Mononuclear cell (primary cell): ENCODE results near the gene ATF3. TPM values are rescaled to one million over a fixed set of nuclear protein-coding genes. Genes with fewer than 3 reads are reported as not detected.
"Not testable (repeated sequence)": the region's sequence is repeated elsewhere in the genome, so short reads cannot be mapped to it uniquely, and the experiment has no call there.

ENCODE experiments used
- H3K27me3 ChIP-seq: 2 replicates; pipeline ENCODE4 v1.6.0; 2011; ENCODE audit warnings: low read length, control low read depth; ENCODE audit not compliant: insufficient read depth
- H3K4me1 ChIP-seq: 2 replicates; pipeline ENCODE4 v1.5.1; 2011; ENCODE audit warnings: mild to moderate bottlenecking, low read length, control low read depth; ENCODE audit not compliant: insufficient read depth
- H3K4me3 ChIP-seq: 2 replicates; pipeline ENCODE4 v1.5.1; 2011; ENCODE audit warnings: mild to moderate bottlenecking, low read length, moderate library complexity
- H3K9me3 ChIP-seq: 2 replicates; pipeline ENCODE4 v1.5.1; 2011; ENCODE audit warnings: low read depth, mild to moderate bottlenecking, control low read depth, low read length
- total RNA-seq: library from RNA; depleted of rRNA; stranded (reverse); fragments of >200 nt; gene quantifications from one replicate; pipeline ENCODE4 v1.2.3, GENCODE V29; 2012

ATF3 gene
- total RNA-seq, 1 donor, result 53.6 TPM

- Histone ChIP-seq H3K9me3 (no peaks in the 10 kb centered on the region), H3K4me3 (no peak overlapping the region), H3K27me3 (no peaks in the 10 kb centered on the region), H3K4me1 (no peaks in the 10 kb centered on the region)
These were observed 35.3 kb downstream of the ATF3 start for GRCh38 chr1:212643877-212644276.

DNA sequence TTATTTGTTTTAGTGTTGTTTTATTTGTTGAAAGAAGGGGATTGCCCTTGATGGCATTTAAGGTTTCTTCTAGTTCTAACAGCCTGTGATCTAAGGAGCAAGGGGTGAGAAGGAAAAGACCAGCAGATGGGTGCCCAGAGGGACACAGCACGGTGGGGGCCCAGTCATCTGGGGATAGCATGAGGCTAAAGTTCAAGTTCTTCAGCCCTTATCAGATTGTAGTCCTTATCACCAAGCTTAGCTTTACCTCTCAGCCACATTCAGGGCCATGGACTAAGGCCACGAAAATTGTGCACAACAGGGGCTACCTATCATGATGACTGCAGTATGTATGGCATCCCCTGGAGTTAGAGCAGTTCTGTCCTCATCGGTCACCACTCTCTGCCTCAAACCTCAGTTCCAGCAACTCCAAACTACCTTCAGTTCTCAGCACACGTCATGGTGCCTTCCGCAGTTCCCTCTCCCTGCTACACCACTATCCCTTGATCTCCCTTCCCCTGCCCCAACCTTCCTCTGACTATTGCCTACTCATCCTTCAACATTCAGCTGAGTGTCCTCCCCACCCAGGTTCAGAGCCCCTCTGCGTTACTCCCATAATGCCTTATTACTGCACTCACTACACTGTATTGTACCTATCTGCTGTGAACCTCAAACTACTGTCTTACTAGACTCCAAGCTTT, 36.4 kb downstream of the ATF3 start:
- Histone ChIP-seq H3K27me3 (no peaks in the 10 kb centered on the region), H3K4me1 (no peaks in the 10 kb centered on the region), H3K9me3 (no peaks in the 10 kb centered on the region), H3K4me3 (no peak overlapping the region)

DNA sequence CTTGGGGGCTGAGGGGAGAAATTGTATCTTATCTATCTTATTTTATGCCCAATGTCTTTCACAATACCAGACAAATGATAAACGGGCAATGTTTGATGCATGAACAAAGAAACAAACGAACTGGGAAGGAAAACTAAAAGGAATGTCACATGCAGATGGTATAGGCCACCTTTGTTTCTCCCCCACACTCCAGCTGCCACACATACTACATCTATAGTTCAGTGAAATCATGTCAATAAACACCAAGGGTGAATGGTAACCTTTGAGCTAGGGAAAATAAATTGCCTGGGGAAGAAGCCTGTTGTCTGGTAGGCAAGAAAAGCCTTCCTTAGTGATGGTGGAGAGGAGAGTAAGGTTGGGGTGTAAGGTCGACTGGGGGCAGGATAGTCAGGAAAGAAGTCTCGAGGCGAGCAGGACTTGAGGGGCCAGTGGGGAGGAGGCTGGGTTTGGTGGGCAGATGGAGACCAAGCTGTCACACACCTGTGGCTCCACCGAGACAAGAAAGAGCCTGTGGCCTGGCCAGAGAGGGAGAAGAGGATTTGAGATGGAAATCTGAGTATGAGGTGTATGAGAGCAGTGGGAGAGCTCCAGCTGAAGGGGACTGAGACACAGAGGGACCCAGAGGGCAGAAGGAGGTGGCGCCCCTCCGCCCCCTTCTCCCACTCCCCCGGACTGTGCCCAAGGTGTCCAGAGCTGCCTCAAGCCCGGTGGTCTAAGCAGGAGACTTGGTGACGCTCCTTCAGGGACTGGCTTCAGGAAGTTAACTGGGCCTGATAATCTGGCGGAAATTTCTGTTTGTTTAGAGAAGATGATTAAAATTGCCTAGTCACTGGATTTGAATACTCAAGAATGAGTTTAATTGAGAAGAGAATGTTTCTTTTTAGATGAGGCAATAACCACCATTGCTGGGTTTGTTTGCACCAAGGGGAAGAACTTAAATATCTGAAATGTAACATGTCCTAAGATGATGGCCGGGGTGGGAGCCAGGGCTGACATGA, 37.3 kb downstream of the ATF3 start:
- H3K4me3 ChIP-seq, result no peak overlapping the region
- no peaks in the 10 kb centered on the region for H3K4me1 ChIP-seq
- H3K27me3 ChIP-seq, result no peaks in the 10 kb centered on the region
- no peaks in the 10 kb centered on the region for H3K9me3 ChIP-seq

- no peaks in the 10 kb centered on the region for H3K27me3 ChIP-seq
- H3K9me3 ChIP-seq, result no peaks in the 10 kb centered on the region
- H3K4me3 ChIP-seq, result no peak overlapping the region
- no peaks in the 10 kb centered on the region for H3K4me1 ChIP-seq
These were observed 38.0 kb downstream of the ATF3 start for GRCh38 chr1:212646588-212646987.

DNA sequence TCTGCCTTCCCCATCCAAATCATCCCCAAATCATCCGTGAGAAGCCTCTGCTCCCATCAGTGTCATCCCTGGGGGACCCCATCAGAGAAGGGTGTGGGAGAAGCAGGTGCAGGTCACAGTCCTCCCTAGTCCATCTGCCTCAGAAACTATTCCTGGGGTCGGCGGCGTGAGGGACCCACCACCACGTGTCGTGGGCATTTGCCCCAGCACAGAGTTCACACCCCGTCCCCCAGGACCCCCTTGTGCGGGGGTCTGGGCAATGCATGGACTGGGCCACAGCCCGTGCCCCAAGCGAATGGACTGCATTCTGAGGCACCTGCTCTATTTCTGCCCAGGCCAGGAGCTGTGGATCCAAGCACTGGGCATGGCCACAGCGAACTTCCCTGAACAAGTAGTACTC, 38.4 kb downstream of the ATF3 start:
- H3K27me3 ChIP-seq, result no peaks in the 10 kb centered on the region

GRCh38 chr1:212648431-212648830, 39.9 kb downstream of the ATF3 start:
- Histone ChIP-seq H3K4me1 (no peaks in the 10 kb centered on the region), H3K4me3 (no peak overlapping the region), H3K9me3 (no peaks in the 10 kb centered on the region), H3K27me3 (no peaks in the 10 kb centered on the region)

More for the DNA sequence above, 38.4 kb downstream of the ATF3 start:
- Histone ChIP-seq H3K4me3 (no peak overlapping the region), H3K4me1 (no peaks in the 10 kb centered on the region), H3K9me3 (no peaks in the 10 kb centered on the region)

DNA sequence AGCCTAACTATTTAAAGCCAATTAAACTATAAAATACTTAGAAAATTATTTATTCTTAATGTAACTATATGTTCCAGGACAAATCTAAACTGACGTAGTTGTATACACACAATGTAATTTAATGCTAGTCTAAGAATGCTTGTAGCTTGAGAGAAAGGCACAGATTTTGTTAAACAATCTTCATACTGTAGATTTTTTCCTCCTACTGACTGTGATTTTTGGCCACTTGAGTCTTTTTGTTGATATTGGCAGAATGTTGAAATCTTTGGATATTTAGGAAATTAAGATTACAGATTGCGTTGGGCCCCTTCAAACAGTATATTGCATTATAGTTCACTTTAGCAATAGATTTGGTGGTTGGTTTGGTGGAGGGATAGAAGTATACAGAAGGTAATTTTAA, 40.5 kb downstream of the ATF3 start:
- Histone ChIP-seq H3K9me3 (no peaks in the 10 kb centered on the region), H3K4me3 (no peak overlapping the region), H3K4me1 (no peaks in the 10 kb centered on the region), H3K27me3 (no peaks in the 10 kb centered on the region)

- H3K4me3 ChIP-seq, result no peak overlapping the region
- no peaks in the 10 kb centered on the region for H3K27me3 ChIP-seq
- no peaks in the 10 kb centered on the region for H3K4me1 ChIP-seq
- H3K9me3 ChIP-seq, result no peaks in the 10 kb centered on the region
These were observed 41.7 kb downstream of the ATF3 start for GRCh38 chr1:212650228-212650627.

- Histone ChIP-seq H3K4me1 (no peaks in the 10 kb centered on the region), H3K27me3 (no peaks in the 10 kb centered on the region)
These were observed 43.0 kb downstream of the ATF3 start for GRCh38 chr1:212651521-212651920.

GRCh38 chr1:212651977-212652376, 43.4 kb downstream of the ATF3 start:
- H3K27me3 ChIP-seq, result no peaks in the 10 kb centered on the region
- H3K4me3 ChIP-seq, result no peak overlapping the region

More at GRCh38 chr1:212651521-212651920, 43.0 kb downstream of the ATF3 start:
- H3K4me3 ChIP-seq, result no peak overlapping the region
- H3K9me3 ChIP-seq, result no peaks in the 10 kb centered on the region

GRCh38 chr1:212652609-212653008, 44.0 kb downstream of the ATF3 start:
- Histone ChIP-seq H3K4me1 (no peaks in the 10 kb centered on the region), H3K4me3 (no peak overlapping the region), H3K9me3 (no peaks in the 10 kb centered on the region), H3K27me3 (no peaks in the 10 kb centered on the region)

More at GRCh38 chr1:212651977-212652376, 43.4 kb downstream of the ATF3 start:
- Histone ChIP-seq H3K4me1 (no peaks in the 10 kb centered on the region), H3K9me3 (no peaks in the 10 kb centered on the region)

- no peaks in the 10 kb centered on the region for H3K27me3 ChIP-seq
- H3K4me3 ChIP-seq, result no peak overlapping the region
- H3K4me1 ChIP-seq, result no peaks in the 10 kb centered on the region
- no peaks in the 10 kb centered on the region for H3K9me3 ChIP-seq
These were observed 47.3 kb downstream of the ATF3 start for GRCh38 chr1:212655668-212656440.

DNA sequence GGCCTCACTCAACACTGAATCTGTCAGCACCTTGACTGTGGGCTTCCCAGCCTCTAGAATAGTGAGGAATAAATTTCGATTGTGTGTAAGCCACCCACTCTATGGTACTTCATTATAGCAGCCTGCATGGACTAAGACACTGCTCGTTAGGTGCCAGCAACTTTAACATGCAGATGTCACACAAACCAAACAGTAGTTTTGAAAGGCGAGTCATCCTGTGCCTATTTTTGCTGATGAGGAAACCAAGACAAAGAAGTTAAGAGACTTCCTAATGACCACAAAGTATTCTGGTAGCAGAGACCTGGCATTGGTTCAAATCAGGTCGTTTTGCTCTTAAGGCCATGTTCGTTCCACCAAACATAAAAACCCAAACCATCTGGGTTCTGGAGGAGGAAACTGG, 48.2 kb downstream of the ATF3 start:
- no peaks in the 10 kb centered on the region for H3K4me1 ChIP-seq
- no peak overlapping the region for H3K4me3 ChIP-seq
- H3K9me3 ChIP-seq, result no peaks in the 10 kb centered on the region
- H3K27me3 ChIP-seq, result no peaks in the 10 kb centered on the region

DNA sequence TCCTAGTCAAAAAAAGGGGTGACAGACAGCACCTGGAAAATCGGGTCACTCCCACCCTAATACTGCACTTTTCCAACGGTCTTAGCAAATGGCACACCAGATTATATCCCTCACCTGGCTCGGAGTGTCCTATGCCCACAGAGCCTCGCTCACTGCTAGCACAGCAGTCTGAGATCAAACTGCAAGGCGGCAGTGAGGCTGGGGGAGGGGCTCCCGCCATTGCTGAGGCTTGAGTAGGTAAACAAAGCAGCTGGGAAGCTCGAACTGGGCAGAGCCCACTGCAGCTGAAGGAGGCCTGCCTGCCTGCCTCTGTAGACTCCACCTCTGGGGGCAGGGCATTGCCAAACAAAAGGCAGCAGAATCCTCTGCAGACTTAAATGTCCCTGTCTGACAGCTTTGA, 49.7 kb downstream of the ATF3 start:
- H3K4me1 ChIP-seq, H3K27me3 ChIP-seq, H3K4me3 ChIP-seq, H3K9me3 ChIP-seq: not testable (repeated sequence)
